A549 treated with CORT108297 at 1 μM for 4 hours (cell line): ENCODE measurements around the gene MIPOL1. TPM values are rescaled to one million over a fixed set of nuclear protein-coding genes. Genes with fewer than 3 reads are reported as not detected.

Experiments
- total RNA-seq: library from RNA; stranded (reverse); fragments of 200-300 nt; extraction: Qiagen RNA extraction; gene quantifications from 5 replicates; pipeline ENCODE4 v1.2.3, GENCODE V29; 2022

MIPOL1 gene, protein sequence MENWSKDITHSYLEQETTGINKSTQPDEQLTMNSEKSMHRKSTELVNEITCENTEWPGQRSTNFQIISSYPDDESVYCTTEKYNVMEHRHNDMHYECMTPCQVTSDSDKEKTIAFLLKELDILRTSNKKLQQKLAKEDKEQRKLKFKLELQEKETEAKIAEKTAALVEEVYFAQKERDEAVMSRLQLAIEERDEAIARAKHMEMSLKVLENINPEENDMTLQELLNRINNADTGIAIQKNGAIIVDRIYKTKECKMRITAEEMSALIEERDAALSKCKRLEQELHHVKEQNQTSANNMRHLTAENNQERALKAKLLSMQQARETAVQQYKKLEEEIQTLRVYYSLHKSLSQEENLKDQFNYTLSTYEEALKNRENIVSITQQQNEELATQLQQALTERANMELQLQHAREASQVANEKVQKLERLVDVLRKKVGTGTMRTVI
- 2.6 to 3.6 TPM (median 3.0 TPM) in 5 replicates for total RNA-seq

DNA sequence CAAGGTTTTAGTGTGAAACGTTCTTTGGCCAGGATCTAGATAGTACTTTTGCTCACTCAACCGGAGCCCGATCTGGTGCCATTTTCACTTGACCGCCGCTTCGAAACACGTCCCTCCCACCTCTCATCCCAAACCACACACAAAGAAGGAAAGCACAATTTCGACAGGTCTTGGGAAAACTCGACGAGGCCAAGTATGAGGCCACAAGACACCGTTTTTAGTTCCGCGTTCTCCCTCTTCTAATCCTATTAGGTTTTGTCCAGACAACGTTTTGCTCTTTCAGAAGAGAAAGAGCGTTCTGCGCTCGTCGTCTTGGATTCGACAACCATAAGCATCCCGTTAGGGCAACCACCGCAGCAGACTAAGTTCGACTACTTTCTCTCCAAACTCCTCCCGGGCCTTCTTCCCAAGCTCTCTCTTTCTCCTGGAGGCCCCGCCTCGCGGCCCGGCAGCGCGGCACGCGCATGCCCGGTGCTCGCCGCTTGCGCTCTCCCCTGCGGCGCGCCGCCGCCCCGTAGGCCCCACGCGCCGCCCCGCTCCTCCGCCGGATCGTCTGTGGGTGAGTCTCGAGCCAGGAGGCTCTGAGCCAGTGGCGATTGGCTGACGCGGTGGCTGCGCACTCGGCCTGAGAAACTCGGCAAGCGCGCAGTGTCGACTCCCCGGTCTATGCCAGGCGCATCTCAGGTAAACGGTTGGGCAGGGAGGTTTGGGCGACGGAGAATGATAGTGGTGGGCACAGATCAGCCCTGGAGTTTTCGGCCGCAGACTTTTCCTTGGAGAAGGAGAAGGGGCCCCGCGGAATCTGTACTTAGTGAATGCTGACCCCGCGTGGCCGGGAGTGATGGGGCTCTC lies at the start of gene MIPOL1:
MIPOL1 (plus strand) TSS at position 517 of the 852 bp plus-strand sequence. CDS start 49,952 bp downstream, outside the sequence.

DNA sequence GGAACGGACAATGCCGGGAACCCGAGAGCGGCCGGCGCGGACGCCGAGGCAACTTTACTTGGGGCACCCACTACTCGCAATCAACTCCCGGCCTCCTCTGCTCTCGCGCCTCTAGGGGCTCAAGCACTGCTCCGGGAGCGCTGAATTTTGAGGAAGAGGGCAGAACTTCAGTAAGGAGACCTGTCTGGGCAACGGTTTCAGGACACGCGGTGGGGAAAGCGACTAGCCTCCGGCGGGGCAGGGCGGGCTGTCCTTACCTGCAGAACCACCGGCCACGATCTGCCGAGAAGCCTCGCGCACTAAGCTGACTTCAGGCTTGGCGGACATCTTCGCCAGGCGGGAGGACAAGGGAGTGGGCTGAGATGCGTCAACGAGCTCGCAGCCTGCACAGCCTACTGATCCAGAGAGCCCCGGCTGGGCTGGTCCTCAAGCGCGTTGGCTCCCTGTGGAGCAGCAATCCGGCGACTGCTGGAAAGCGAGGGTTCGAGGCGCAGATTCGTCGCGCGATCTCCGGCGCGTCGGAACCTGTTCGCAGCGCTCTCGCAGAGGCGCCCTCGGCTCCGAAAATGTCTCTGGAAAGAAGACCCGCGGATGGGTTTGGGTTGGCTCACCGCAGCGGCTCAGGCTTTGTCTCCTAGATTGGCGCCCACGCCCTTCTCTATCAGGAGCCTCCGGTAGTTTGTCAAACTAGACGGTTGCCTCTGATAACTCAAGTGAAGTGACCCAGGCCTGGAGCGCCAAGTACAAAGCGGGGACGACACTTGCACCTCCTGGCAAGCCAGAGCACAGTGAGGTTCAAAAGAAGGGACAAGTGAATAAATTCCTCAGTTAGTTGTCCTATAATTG lies 25.5 kb upstream of the MIPOL1 start, which contains the start of gene SLC25A21:
SLC25A21 (minus strand) TSS at position 583 of the 846 bp plus-strand sequence.

GRCh38 chr14:37594971-37595808 lies 397.5 kb downstream of the MIPOL1 start, which contains the start of the genes FOXA1 and TTC6:
TSS of gene FOXA1 (minus strand) at chr14:37595249. CDS start at chr14:37594972, 277 bp downstream.
TSS of gene TTC6 (plus strand) at chr14:37595629. CDS start at chr14:37622065, 26,436 bp downstream.

Other genes with a start within 250 kb of the MIPOL1 start
- gene SLC25A21, start 25.3 kb upstream of the MIPOL1 start, total RNA-seq = 0.35 to 1.3 TPM (median 0.75 TPM) in 5 replicates